IMR-90 (cell line): ENCODE measurements around the gene ELP2. TPM values are rescaled to one million over a fixed set of nuclear protein-coding genes. Genes with fewer than 3 reads are reported as not detected.

Source experiments
- ATAC-seq: fragments of 200-7000 bp; cut with Tn5 transposase; 2 replicates; pipeline ENCODE4 v1.9.1; 2020; ENCODE audit warnings: low read depth, mild to moderate bottlenecking, moderate library complexity
- BruUV-seq: library from RNA; stranded (reverse); fragments of 400-500 nt; replicated peaks from 2 replicates; lab custom pipeline; 2021; lab: Mats Ljungman, UMichigan
- CTCF ChIA-PET: fragments of 300-600 bp; formaldehyde crosslinking; extraction: SDS; loops from one replicate; lab custom pipeline; 2021; ENCODE audit warnings: antibody characterized with exemption; lab: Yijun Ruan, JAX
- POLR2A ChIA-PET: fragments of 300-600 bp; sonication (Branson Sonifier 250); formaldehyde crosslinking; loops from one replicate; lab custom pipeline; 2022; ENCODE audit warnings: antibody characterized with exemption; ENCODE audit not compliant: unreplicated experiment; lab: Charles Lee
- DNase-seq: peaks from one replicate; pipeline ENCODE4 v3.0.0; 2013
- H2AFZ ChIP-seq: replicated peaks from 2 replicates; pipeline ENCODE3; 2013; ENCODE audit warnings: low read length, mild to moderate bottlenecking; ENCODE audit not compliant: poor library complexity
- H2AK5ac ChIP-seq: 2 replicates; pipeline ENCODE4 v1.6.1; 2013; ENCODE audit warnings: low read depth, low read length, inconsistent platforms
- H2AK9ac ChIP-seq: replicated peaks from 2 replicates; pipeline ENCODE3; 2013; ENCODE audit warnings: mild to moderate bottlenecking, low read depth, low read length, moderate library complexity; ENCODE audit not compliant: poor library complexity
- H2BK120ac ChIP-seq: 2 replicates; pipeline ENCODE4 v1.6.1; 2013; ENCODE audit warnings: low read depth, low read length, inconsistent platforms
- H2BK15ac ChIP-seq: 3 replicates; pipeline ENCODE4 v1.6.1; 2013; ENCODE audit warnings: low read depth, low read length, inconsistent platforms
- H2BK20ac ChIP-seq: 2 replicates; pipeline ENCODE4 v1.6.1; 2013; ENCODE audit warnings: low read depth, mild to moderate bottlenecking, inconsistent platforms, low read length, moderate library complexity
- H2BK5ac ChIP-seq: 2 replicates; pipeline ENCODE4 v1.6.1; 2013; ENCODE audit warnings: mild to moderate bottlenecking, low read depth, low read length, inconsistent platforms; ENCODE audit not compliant: poor library complexity, severe bottlenecking
- H3K14ac ChIP-seq: replicated peaks from 2 replicates; pipeline ENCODE4 v1.6.1; 2013; ENCODE audit warnings: low read depth, low read length, inconsistent platforms
- H3K18ac ChIP-seq: 2 replicates; pipeline ENCODE4 v1.6.1; 2013; ENCODE audit warnings: low read depth, low read length, control low read depth
- H3K23ac ChIP-seq: 2 replicates; pipeline ENCODE4 v1.6.1; 2013; ENCODE audit warnings: low read depth, low read length, inconsistent platforms
- H3K27ac ChIP-seq: 2 replicates; pipeline ENCODE4 v1.5.1; 2013; ENCODE audit warnings: mild to moderate bottlenecking, control low read depth, low read length; ENCODE audit not compliant: insufficient read depth
- H3K27me3 ChIP-seq: 2 replicates; pipeline ENCODE4 v1.6.1; 2013; ENCODE audit warnings: low read length; ENCODE audit not compliant: control insufficient read depth, insufficient read depth
- H3K36me3 ChIP-seq: 2 replicates; pipeline ENCODE4 v1.6.1; 2013; ENCODE audit warnings: low read length, mixed read lengths; ENCODE audit not compliant: control insufficient read depth, insufficient read depth
- H3K4ac ChIP-seq: 2 replicates; pipeline ENCODE4 v1.6.1; 2013; ENCODE audit warnings: low read depth, low read length, inconsistent platforms
- H3K4me1 ChIP-seq: 2 replicates; pipeline ENCODE4 v1.6.1; 2013; ENCODE audit warnings: low read length, mixed read lengths; ENCODE audit not compliant: control insufficient read depth, insufficient read depth
- H3K4me2 ChIP-seq: 2 replicates; pipeline ENCODE4 v1.6.1; 2013; ENCODE audit warnings: low read depth, mild to moderate bottlenecking, control low read depth, low read length, moderate library complexity
- H3K4me3 ChIP-seq: 2 replicates; pipeline ENCODE4 v1.5.1; 2013; ENCODE audit warnings: low read depth, mild to moderate bottlenecking, control low read depth, low read length, moderate library complexity; ENCODE audit not compliant: insufficient read depth
- H3K56ac ChIP-seq: 2 replicates; pipeline ENCODE4 v1.6.1; 2013; ENCODE audit warnings: low read length, inconsistent platforms; ENCODE audit not compliant: insufficient read depth; ENCODE audit errors: extremely low read depth
- H3K79me1 ChIP-seq, 2 experiments: 2 replicates each; pipeline ENCODE4 v1.6.1; 2013; ENCODE audit warnings: low read length in 2 of 2, inconsistent platforms in 1 of 2, low read depth in 1 of 2
- H3K9ac ChIP-seq: 2 replicates; pipeline ENCODE4 v1.6.1; 2013; ENCODE audit warnings: low read depth, low read length, control low read depth
- H3K9me1 ChIP-seq: 2 replicates; pipeline ENCODE4 v1.6.1; 2013; ENCODE audit warnings: low read length, inconsistent platforms; ENCODE audit not compliant: insufficient read depth
- H3K9me3 ChIP-seq: 2 replicates; pipeline ENCODE4 v1.6.1; 2013; ENCODE audit warnings: low read length; ENCODE audit not compliant: control insufficient read depth, insufficient read depth
- H4K20me1 ChIP-seq: 2 replicates; pipeline ENCODE4 v1.6.1; 2013; ENCODE audit warnings: low read length, inconsistent platforms; ENCODE audit not compliant: insufficient read depth
- H4K5ac ChIP-seq: 2 replicates; pipeline ENCODE4 v1.6.1; 2013; ENCODE audit warnings: mild to moderate bottlenecking, low read depth, low read length, control low read depth
- H4K8ac ChIP-seq, 2 experiments: 2 replicates each; pipeline ENCODE4 v1.6.1; 2013; ENCODE audit warnings: low read depth in 2 of 2, low read length in 2 of 2, control low read depth in 1 of 2, inconsistent platforms in 1 of 2
- H4K91ac ChIP-seq: 2 replicates; pipeline ENCODE4 v1.6.1; 2013; ENCODE audit warnings: low read depth, low read length, inconsistent platforms; ENCODE audit not compliant: insufficient read depth
- BHLHE40 ChIP-seq: fragments of 150-350 bp; IDR thresholded peaks from 2 replicates; pipeline ENCODE4 v1.6.1; 2016; ENCODE audit warnings: mild to moderate bottlenecking, low read depth, low read length
- CEBPB ChIP-seq: IDR thresholded peaks from 2 replicates; pipeline ENCODE4 v1.6.1; 2012; ENCODE audit warnings: low read depth, low read length, improper control_type of control experiment
- CHD1 ChIP-seq: IDR thresholded peaks from 2 replicates; pipeline ENCODE4 v1.6.1; 2012; ENCODE audit warnings: low read depth, low read length, improper control_type of control experiment
- FOS ChIP-seq: fragments of 150-350 bp; IDR thresholded peaks from 2 replicates; pipeline ENCODE4 v1.6.1; 2016; ENCODE audit warnings: low read depth, low read length
- MAFK ChIP-seq: IDR thresholded peaks from 2 replicates; pipeline ENCODE4 v1.6.1; 2012; ENCODE audit warnings: low read depth, low read length, improper control_type of control experiment
- MAZ ChIP-seq: IDR thresholded peaks from 2 replicates; pipeline ENCODE4 v1.6.1; 2012; ENCODE audit warnings: low read depth, mild to moderate bottlenecking, low read length, improper control_type of control experiment, moderate library complexity, borderline replicate concordance
- MXI1 ChIP-seq: IDR thresholded peaks from 2 replicates; pipeline ENCODE4 v1.6.1; 2012; ENCODE audit warnings: low read depth, mild to moderate bottlenecking, low read length, moderate library complexity, borderline replicate concordance
- NFE2L2 ChIP-seq: fragments of 150-350 bp; IDR thresholded peaks from 2 replicates; pipeline ENCODE4 v1.6.1; 2016; ENCODE audit warnings: low read depth, mild to moderate bottlenecking, low read length
- POLR2A ChIP-seq: IDR thresholded peaks from 2 replicates; pipeline ENCODE4 v1.6.1; 2012; ENCODE audit warnings: mild to moderate bottlenecking, low read depth, low read length
- RAD21 ChIP-seq: IDR thresholded peaks from 2 replicates; pipeline ENCODE4 v1.6.1; 2012; ENCODE audit warnings: low read length, improper control_type of control experiment
- RCOR1 ChIP-seq: IDR thresholded peaks from 2 replicates; pipeline ENCODE4 v1.6.1; 2012; ENCODE audit warnings: mild to moderate bottlenecking, low read length, improper control_type of control experiment; ENCODE audit not compliant: insufficient replicate concordance
- RFX5 ChIP-seq: IDR thresholded peaks from 2 replicates; pipeline ENCODE4 v1.8.0; 2012; ENCODE audit warnings: low read depth, mild to moderate bottlenecking, low read length, moderate library complexity
- SMC3 ChIP-seq: fragments of 150-350 bp; IDR thresholded peaks from 2 replicates; pipeline ENCODE4 v1.6.1; 2016; ENCODE audit warnings: low read depth, mild to moderate bottlenecking, antibody characterized with exemption, low read length, moderate library complexity
- WGBS, 2 experiments: methylation state at CpG; one replicate each; pipeline versions ENCODE4 v1.1.5 to v1.1.7; 2013; ENCODE audit warnings: missing lambda C conversion rate in 2 of 2; ENCODE audit not compliant: insufficient read length in 1 of 2; ENCODE audit errors: extremely low coverage in 2 of 2; 5-methylcytosine and 5-hydroxymethylcytosine counted together
- dilution Hi-C: fragments of 300-500 bp; cut with HindIII; formaldehyde crosslinking; loops from one replicate; pipeline ENCODE4 v1.14.3; 2018; ENCODE audit warnings: low sequenced_read_pairs; ENCODE audit not compliant: unreplicated experiment
- in situ Hi-C: fragments of 300-500 bp; cut with MboI; formaldehyde crosslinking; loops from 3 replicates; pipeline ENCODE4 v1.14.3; 2019; ENCODE audit warnings: low sequenced_read_pairs, inconsistent platforms, mixed read lengths
- intact Hi-C: fragments of 100-400 bp; cut with micrococcal nuclease; formaldehyde crosslinking; loops from 2 replicates; pipeline ENCODE4 v1.10.0; 2022
- polyA plus RNA-seq, 3 experiments: library from polyadenylated mRNA; depleted of rRNA; stranded (reverse); fragments of >200 nt; gene quantifications; 2 replicates each; pipeline ENCODE4 v1.2.3, GENCODE V29; 2012; ENCODE audit warnings: low replicate concordance in 1 of 3
- total RNA-seq: library from RNA; depleted of rRNA; stranded (reverse); fragments of >200 nt; gene quantifications from 2 replicates; pipeline ENCODE4 v1.2.3, GENCODE V29; 2012
- TF ChIP-seq, protein P1 (sequence below): fragments of 150-350 bp; IDR thresholded peaks from 2 replicates; pipeline ENCODE4 v1.6.1; 2016; ENCODE audit warnings: low read depth, mild to moderate bottlenecking, low read length, moderate library complexity, borderline replicate concordance
- TF ChIP-seq, protein P2 (sequence below): conservative IDR thresholded peaks from 2 replicates; pipeline ENCODE4 v1.5.1; 2012; ENCODE audit warnings: mild to moderate bottlenecking, low read depth, low read length, improper control_type of control experiment
- TF ChIP-seq, protein P3 (sequence below): fragments of 150-350 bp; IDR thresholded peaks from 2 replicates; pipeline ENCODE4 v1.6.1; 2017; ENCODE audit warnings: mild to moderate bottlenecking, antibody characterized with exemption, low read length, low read depth

ELP2 gene
- total and polyA plus RNA-seq, 2 of the 4 experiments (the other 2 are of a cell fraction) = 48.1 to 161 TPM

DNA sequence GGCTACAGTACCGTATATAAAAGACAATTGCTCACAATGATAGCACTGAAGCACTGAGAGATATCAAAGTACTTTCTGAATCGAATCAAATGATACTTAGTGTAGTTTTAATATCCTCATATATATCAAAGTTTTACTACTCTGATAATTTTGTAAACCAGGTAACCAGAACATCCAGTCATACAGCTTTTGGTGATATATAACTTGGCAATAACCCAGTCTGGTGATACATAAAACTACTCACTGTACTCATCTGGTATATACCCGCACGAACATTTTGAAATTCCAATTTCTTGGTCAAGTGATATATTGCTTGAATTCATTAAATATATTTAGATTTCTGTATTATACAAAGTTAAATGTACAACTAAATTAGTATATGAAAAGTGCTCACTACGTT lies 21.1 kb upstream of the ELP2 start:
- BruUV-seq = no TSS peak
- Histone ChIP-seq H3K4me2 (no peak overlapping the region), H3K79me1 (0 out of 4 replicates have a peak, but pooled peaks cover 0 to 2% of the 10 kb centered on the region in 2 experiments), H2AFZ (no peak overlapping the region), H4K20me1 (no peaks in the 10 kb centered on the region), H2AK9ac (no peak overlapping the region), H3K27me3 (no peaks in the 10 kb centered on the region), H2BK20ac (no peak overlapping the region), H3K4me3 (no peak overlapping the region), H4K5ac (no peak overlapping the region), H3K9me3 (no peaks in the 10 kb centered on the region), H3K18ac (no peak overlapping the region), H2BK15ac (no peak overlapping the region), H3K4me1 (no peaks in the 10 kb centered on the region), H2BK120ac (no peak overlapping the region), H2AK5ac (no peak overlapping the region), H3K23ac (no peak overlapping the region), H3K27ac (no peak overlapping the region), H3K14ac (no peak overlapping the region), H3K36me3 (peaks cover 24% of the 10 kb centered on the region), H4K8ac (no peak overlapping the region), H4K91ac (no peak overlapping the region), H2BK5ac (no peak overlapping the region), H3K56ac (no peak overlapping the region), H3K4ac (no peak overlapping the region), H3K9ac (no peak overlapping the region), H3K9me1 (peaks cover 8% of the 10 kb centered on the region; the same call in 1 of the 2 replicates)
- ChIA-PET CTCF (no interaction called here), POLR2A (no interaction called here)
- dilution Hi-C loops = no loop called here
- in situ Hi-C loops = no loop called here
- no CpG with 5 or more reads among the region's 5 CpGs for WGBS, 2 experiments
- TF ChIP-seq, protein P1, sequence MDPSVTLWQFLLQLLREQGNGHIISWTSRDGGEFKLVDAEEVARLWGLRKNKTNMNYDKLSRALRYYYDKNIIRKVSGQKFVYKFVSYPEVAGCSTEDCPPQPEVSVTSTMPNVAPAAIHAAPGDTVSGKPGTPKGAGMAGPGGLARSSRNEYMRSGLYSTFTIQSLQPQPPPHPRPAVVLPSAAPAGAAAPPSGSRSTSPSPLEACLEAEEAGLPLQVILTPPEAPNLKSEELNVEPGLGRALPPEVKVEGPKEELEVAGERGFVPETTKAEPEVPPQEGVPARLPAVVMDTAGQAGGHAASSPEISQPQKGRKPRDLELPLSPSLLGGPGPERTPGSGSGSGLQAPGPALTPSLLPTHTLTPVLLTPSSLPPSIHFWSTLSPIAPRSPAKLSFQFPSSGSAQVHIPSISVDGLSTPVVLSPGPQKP = no peak
- TF ChIP-seq MXI1 (no peak), POLR2A (no peak), MAFK (no peak), RCOR1 (no peak), BHLHE40 (no peak), FOS (no peak), CHD1 (no peak), RAD21 (no peak), SMC3 (no peak), RFX5 (no peak), MAZ (no peak), NFE2L2 (no peak), CEBPB (no peak)
- TF ChIP-seq, protein P2, sequence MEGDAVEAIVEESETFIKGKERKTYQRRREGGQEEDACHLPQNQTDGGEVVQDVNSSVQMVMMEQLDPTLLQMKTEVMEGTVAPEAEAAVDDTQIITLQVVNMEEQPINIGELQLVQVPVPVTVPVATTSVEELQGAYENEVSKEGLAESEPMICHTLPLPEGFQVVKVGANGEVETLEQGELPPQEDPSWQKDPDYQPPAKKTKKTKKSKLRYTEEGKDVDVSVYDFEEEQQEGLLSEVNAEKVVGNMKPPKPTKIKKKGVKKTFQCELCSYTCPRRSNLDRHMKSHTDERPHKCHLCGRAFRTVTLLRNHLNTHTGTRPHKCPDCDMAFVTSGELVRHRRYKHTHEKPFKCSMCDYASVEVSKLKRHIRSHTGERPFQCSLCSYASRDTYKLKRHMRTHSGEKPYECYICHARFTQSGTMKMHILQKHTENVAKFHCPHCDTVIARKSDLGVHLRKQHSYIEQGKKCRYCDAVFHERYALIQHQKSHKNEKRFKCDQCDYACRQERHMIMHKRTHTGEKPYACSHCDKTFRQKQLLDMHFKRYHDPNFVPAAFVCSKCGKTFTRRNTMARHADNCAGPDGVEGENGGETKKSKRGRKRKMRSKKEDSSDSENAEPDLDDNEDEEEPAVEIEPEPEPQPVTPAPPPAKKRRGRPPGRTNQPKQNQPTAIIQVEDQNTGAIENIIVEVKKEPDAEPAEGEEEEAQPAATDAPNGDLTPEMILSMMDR = no peak
- TF ChIP-seq, protein P3, sequence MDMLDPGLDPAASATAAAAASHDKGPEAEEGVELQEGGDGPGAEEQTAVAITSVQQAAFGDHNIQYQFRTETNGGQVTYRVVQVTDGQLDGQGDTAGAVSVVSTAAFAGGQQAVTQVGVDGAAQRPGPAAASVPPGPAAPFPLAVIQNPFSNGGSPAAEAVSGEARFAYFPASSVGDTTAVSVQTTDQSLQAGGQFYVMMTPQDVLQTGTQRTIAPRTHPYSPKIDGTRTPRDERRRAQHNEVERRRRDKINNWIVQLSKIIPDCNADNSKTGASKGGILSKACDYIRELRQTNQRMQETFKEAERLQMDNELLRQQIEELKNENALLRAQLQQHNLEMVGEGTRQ = no peak
- intact Hi-C loops = no loop called here
- DNase-seq (no peak), ATAC-seq (no peak)
